HT-29 (cell line): ENCODE results near the gene CRIP3. TPM values are rescaled to one million over a fixed set of nuclear protein-coding genes. Genes with fewer than 3 reads are reported as not detected.

Source experiments
- DNase-seq: peaks from one replicate; pipeline ENCODE4 v3.0.0-alpha.2; 2015; ENCODE audit warnings: low spot score
- total RNA-seq: library from RNA; depleted of rRNA; stranded (reverse); fragments of >200 nt; shearing (Covaris generic); gene quantifications from 2 replicates; pipeline ENCODE4 v1.2.3, GENCODE V29; 2014

CRIP3 gene
- total RNA-seq, 1 experiment from 2014 or later: not detected

GRCh38 chr6:43290339-43290904 lies 18.2 kb downstream of the CRIP3 start:
- DNase-seq: no peak

GRCh38 chr6:43287717-43288679 lies 20.6 kb downstream of the CRIP3 start:
- no peak for DNase-seq

GRCh38 chr6:43286980-43287716 lies 21.5 kb downstream of the CRIP3 start:
- no peak for DNase-seq

GRCh38 chr6:43286456-43286979 lies 22.1 kb downstream of the CRIP3 start:
- DNase-seq: no peak

- DNase-seq: no peak
Measured at GRCh38 chr6:43285832-43286231, 22.8 kb downstream of the CRIP3 start.

- no peak for DNase-seq
Measured at GRCh38 chr6:43284991-43285781, 23.4 kb downstream of the CRIP3 start.

- DNase-seq: no peak
Measured at GRCh38 chr6:43283905-43284304, 24.7 kb downstream of the CRIP3 start.

- no peak for DNase-seq
Measured at GRCh38 chr6:43283514-43283901, 25.1 kb downstream of the CRIP3 start.

GRCh38 chr6:43282636-43283513 lies 25.8 kb downstream of the CRIP3 start:
- DNase-seq: no peak

- DNase-seq: no peak
Measured at GRCh38 chr6:43282060-43282459, 26.6 kb downstream of the CRIP3 start.

GRCh38 chr6:43280234-43280633 lies 28.4 kb downstream of the CRIP3 start:
- no peak for DNase-seq

GRCh38 chr6:43278524-43279078 lies 30.0 kb downstream of the CRIP3 start:
- DNase-seq: peak; percentile 63

- DNase-seq: peak; percentile 69
Measured at GRCh38 chr6:43277643-43278523, 30.7 kb downstream of the CRIP3 start.

- peak; percentile 27 for DNase-seq
Measured at GRCh38 chr6:43277306-43277642, 31.4 kb downstream of the CRIP3 start.

- DNase-seq: peak; percentile 56
Measured at GRCh38 chr6:43276577-43277305, 31.9 kb downstream of the CRIP3 start.

- no peak for DNase-seq
Measured at GRCh38 chr6:43275801-43276576, 32.6 kb downstream of the CRIP3 start.

- no peak for DNase-seq
Measured at GRCh38 chr6:43274916-43275597, 33.6 kb downstream of the CRIP3 start.
